Lung (tissue), 12 donors: ENCODE data around the gene NATD1. TPM values are rescaled to one million over a fixed set of nuclear protein-coding genes. Genes with fewer than 3 reads are reported as not detected.

Source experiments
- ATAC-seq: fragments of 200-7000 bp; cut with Tn5 transposase; one replicate; pipeline ENCODE4 v1.9.1; 2020; ENCODE audit warnings: moderate number of reproducible peaks; ENCODE audit not compliant: insufficient read depth, low FRiP score
- DNase-seq, 3 donors: peaks; one replicate each; pipeline ENCODE4 v3.0.0-alpha.2; 2013 to 2017
- H3K27ac ChIP-seq, 2 donors: one replicate each; pipeline ENCODE4 v1.5.1; 2013; ENCODE audit warnings: mild to moderate bottlenecking in 2 of 2, moderate library complexity in 2 of 2, control low read depth in 1 of 2, inconsistent platforms in 1 of 2, low read depth in 1 of 2, low read length in 1 of 2
- H3K27me3 ChIP-seq, 3 donors: one replicate each; pipeline ENCODE4 v1.5.1; 2013; ENCODE audit warnings: low read length in 2 of 3; ENCODE audit not compliant: control insufficient read depth in 3 of 3, insufficient read depth in 3 of 3
- H3K36me3 ChIP-seq, 4 donors: one replicate each; pipeline ENCODE4 v1.5.1; 2013; ENCODE audit warnings: low read length in 4 of 4, mild to moderate bottlenecking in 1 of 4, moderate library complexity in 1 of 4; ENCODE audit not compliant: control insufficient read depth in 4 of 4, insufficient read depth in 4 of 4
- H3K4me1 ChIP-seq, 5 donors: one replicate each; pipeline ENCODE4 v1.5.1; 2013; ENCODE audit warnings: low read length in 5 of 5, mild to moderate bottlenecking in 2 of 5, moderate library complexity in 1 of 5; ENCODE audit not compliant: control insufficient read depth in 5 of 5, insufficient read depth in 5 of 5
- H3K4me3 ChIP-seq: one replicate; pipeline ENCODE4 v1.5.1; 2013; ENCODE audit warnings: mild to moderate bottlenecking, control low read depth, moderate library complexity
- H3K9ac ChIP-seq, 2 donors: one replicate each; pipeline ENCODE4 v1.5.1; 2013; ENCODE audit warnings: low read length in 2 of 2, control low read depth in 1 of 2; ENCODE audit not compliant: insufficient read depth in 1 of 2
- H3K9me3 ChIP-seq, 4 donors: one replicate each; pipeline ENCODE4 v1.5.1; 2013; ENCODE audit warnings: low read length in 3 of 4, mild to moderate bottlenecking in 1 of 4, moderate library complexity in 1 of 4; ENCODE audit not compliant: control insufficient read depth in 4 of 4, insufficient read depth in 3 of 4
- CTCF ChIP-seq: IDR thresholded peaks from 2 replicates; pipeline ENCODE4 v1.5.1; 2012; ENCODE audit warnings: mild to moderate bottlenecking; ENCODE audit errors: control extremely low read depth, extremely low read depth
- WGBS, 2 donors: extraction: QIAGEN DNeasy Blood & Tissue Kit; methylation state at CpG; one replicate each; pipeline ENCODE4 v1.1.7; 2013; 5-methylcytosine and 5-hydroxymethylcytosine counted together
- polyA plus RNA-seq, 2 donors: library from polyadenylated mRNA; stranded (reverse); fragments of 200-250 nt; gene quantifications; one replicate each; pipeline ENCODE4 v1.2.1, GENCODE V29; 2013
- total RNA-seq, 2 donors: library from RNA; depleted of rRNA in 1 of 2; stranded (reverse); fragments of >200 nt in 1 of 2; gene quantifications; one replicate each; pipeline ENCODE4 v1.2.1, GENCODE V29; 2014 to 2021
- donor health status: control.
- donor health status: control.
- donor health status: Bipolar disorder and iron deficiency.
- donor health status: healthy.
- donor health status: DM: yes; HTN: yes; CAD: no.

The NATD1 gene
- total and polyA plus RNA-seq, 4 donors: 4.8 to 8.1 (median 6.6) TPM

GRCh38 chr17:21249086-21249795 is 4.0 kb downstream of the NATD1 start:
- Histone ChIP-seq H3K27ac (no peak overlapping the region), H3K4me1 (peaks cover 0 to 13% (median 3%) of the 10 kb centered on the region in 5 donors), H3K9me3 (no peaks in the 10 kb centered on the region), H3K27me3 (no peaks in the 10 kb centered on the region), H3K4me3 (no peak overlapping the region), H3K9ac (peak overlapping the region in 1 of 2 donors; percentile 2), H3K36me3 (no peaks in the 10 kb centered on the region)
- DNase-seq (no peak), ATAC-seq (no peak)
- WGBS, 2 donors: 88 to 92% methylated on average over 12 of the region's 12 CpGs
- TF ChIP-seq CTCF: no peak

GRCh38 chr17:21248500-21248899 is 4.7 kb downstream of the NATD1 start:
- Histone ChIP-seq H3K9me3 (no peaks in the 10 kb centered on the region), H3K36me3 (peaks cover 0 to 5% (median 0%) of the 10 kb centered on the region in 4 donors), H3K4me1 (peaks cover 0 to 9% (median 3%) of the 10 kb centered on the region in 5 donors), H3K27ac (no peak overlapping the region), H3K27me3 (no peaks in the 10 kb centered on the region), H3K9ac (no peak overlapping the region), H3K4me3 (no peak overlapping the region)
- WGBS, 2 donors: 85 to 90% methylated on average over 4 of the region's 4 CpGs
- ATAC-seq (no peak), DNase-seq (no peak)
- no peak for TF ChIP-seq CTCF

GRCh38 chr17:21247552-21248258 is 5.5 kb downstream of the NATD1 start:
- no peak overlapping the region for H3K27ac ChIP-seq
- WGBS, 2 donors: 89 to 92% methylated on average over 12 of the region's 12 CpGs
- no peaks in the 10 kb centered on the region for H3K9me3 ChIP-seq
- H3K4me3 ChIP-seq: no peak overlapping the region
- peaks cover 0 to 9% (median 0%) of the 10 kb centered on the region in 4 donors for H3K36me3 ChIP-seq
- ATAC-seq: no peak
- H3K27me3 ChIP-seq: no peaks in the 10 kb centered on the region
- DNase-seq: no peak
- H3K9ac ChIP-seq: no peak overlapping the region
- no peak for TF ChIP-seq CTCF
- peaks cover 0 to 9% (median 3%) of the 10 kb centered on the region in 5 donors for H3K4me1 ChIP-seq
